Measurements from ENCODE around the gene LRMDA. TPM values are rescaled to one million over a fixed set of nuclear protein-coding genes. Genes with fewer than 3 reads are reported as not detected.

The LRMDA gene
- total and polyA plus RNA-seq, 2 donors (not counting 1 experiment from before 2014, with no cell fraction given), result 0.12 TPM; not detected in 1

DNA sequence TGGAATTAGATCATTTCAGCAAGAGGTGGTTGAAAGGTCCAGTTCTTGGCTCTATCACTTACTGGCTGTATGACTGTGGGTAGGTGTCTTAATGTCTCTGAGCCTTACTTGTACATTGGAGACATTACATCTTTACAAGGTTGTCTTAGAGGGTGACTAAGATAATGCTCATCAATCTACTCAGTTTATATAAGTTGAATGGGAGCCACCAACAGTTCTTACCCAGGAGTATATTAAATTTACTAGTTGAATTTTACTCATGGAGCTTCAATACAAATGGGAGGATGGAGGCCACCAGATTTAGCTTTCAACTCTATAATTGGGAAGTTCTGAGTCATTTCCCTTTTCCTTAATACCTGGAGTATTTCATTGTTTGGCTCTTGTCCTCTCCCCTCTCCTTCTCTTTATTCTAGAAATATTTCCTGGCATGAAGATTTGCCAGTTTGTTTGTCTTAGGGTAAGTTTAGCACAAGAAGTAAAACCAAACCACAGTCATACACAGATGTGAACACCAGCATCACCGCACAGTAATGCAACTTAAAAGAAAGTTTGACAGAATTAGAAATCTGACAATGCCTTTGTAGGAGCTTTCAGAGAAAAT is 222.8 kb downstream of the LRMDA start:
- H3K4me3 ChIP-seq (ENCODE audit: control extremely low read depth in 1 of 5, extremely low read depth in 1 of 5, insufficient read depth in 1 of 5, low read depth in 2 of 5, low read length in 4 of 5), result no peak overlapping the region
- no peaks in the 10 kb centered on the region for H3K4me1 Mint-ChIP-seq
- H3K9me3 Mint-ChIP-seq (ENCODE audit: insufficient read depth), result no peaks in the 10 kb centered on the region
- H3K4me1 ChIP-seq (ENCODE audit: control insufficient read depth in 2 of 2, insufficient read depth in 2 of 2, low read length in 2 of 2), result no peaks in the 10 kb centered on the region
- no peaks in the 10 kb centered on the region for H3K79me2 ChIP-seq (ENCODE audit: control insufficient read depth, insufficient read depth, low read length)
- no peak overlapping the region for H3K4me3 Mint-ChIP-seq
- H3K9ac ChIP-seq (ENCODE audit: low read length), result no peak overlapping the region
- no peak overlapping the region for H3K4me2 ChIP-seq (replicated peaks; ENCODE audit: low read depth, low read length, poor library complexity, severe bottlenecking)
- DNase-seq (no peak), ATAC-seq (ENCODE audit: low read depth) (no peak)
- intact Hi-C loops (cut with micrococcal nuclease), result no loop called here
- H3K36me3 ChIP-seq (replicated peaks in 1 of 2; ENCODE audit: control extremely low read depth in 1 of 2, control insufficient read depth in 1 of 2, extremely low read depth in 1 of 2, insufficient read depth in 2 of 2, low read length in 1 of 2), result no peaks in the 10 kb centered on the region
- ChIA-PET POLR2A (no interaction called here), CTCF (no interaction called here)
- no peaks in the 10 kb centered on the region for H3K9me3 ChIP-seq (ENCODE audit: control extremely low read depth in 1 of 3, control insufficient read depth in 2 of 3, insufficient read depth in 1 of 3, low read length in 2 of 3)
- H3K27me3 ChIP-seq (replicated peaks in 1 of 4; ENCODE audit: control extremely low read depth in 1 of 4, control insufficient read depth in 3 of 4, insufficient read depth in 4 of 4, low read length in 3 of 4), result no peaks in the 10 kb centered on the region
- no peak overlapping the region for H3K27ac Mint-ChIP-seq
- no peak overlapping the region for H2AFZ ChIP-seq (ENCODE audit: insufficient read depth, low read depth, low read length, poor library complexity, severe bottlenecking)
- TF ChIP-seq, protein P1, sequence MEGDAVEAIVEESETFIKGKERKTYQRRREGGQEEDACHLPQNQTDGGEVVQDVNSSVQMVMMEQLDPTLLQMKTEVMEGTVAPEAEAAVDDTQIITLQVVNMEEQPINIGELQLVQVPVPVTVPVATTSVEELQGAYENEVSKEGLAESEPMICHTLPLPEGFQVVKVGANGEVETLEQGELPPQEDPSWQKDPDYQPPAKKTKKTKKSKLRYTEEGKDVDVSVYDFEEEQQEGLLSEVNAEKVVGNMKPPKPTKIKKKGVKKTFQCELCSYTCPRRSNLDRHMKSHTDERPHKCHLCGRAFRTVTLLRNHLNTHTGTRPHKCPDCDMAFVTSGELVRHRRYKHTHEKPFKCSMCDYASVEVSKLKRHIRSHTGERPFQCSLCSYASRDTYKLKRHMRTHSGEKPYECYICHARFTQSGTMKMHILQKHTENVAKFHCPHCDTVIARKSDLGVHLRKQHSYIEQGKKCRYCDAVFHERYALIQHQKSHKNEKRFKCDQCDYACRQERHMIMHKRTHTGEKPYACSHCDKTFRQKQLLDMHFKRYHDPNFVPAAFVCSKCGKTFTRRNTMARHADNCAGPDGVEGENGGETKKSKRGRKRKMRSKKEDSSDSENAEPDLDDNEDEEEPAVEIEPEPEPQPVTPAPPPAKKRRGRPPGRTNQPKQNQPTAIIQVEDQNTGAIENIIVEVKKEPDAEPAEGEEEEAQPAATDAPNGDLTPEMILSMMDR (IDR thresholded peaks at IDR 0.05), result no peak
- no peak for TF ChIP-seq EZH2 (IDR thresholded peaks at IDR 0.05; ENCODE audit: borderline replicate concordance, insufficient read depth, low read depth, low read length, poor library complexity, severe bottlenecking)
- no CpG with 5 or more reads among the region's 1 CpG for WGBS (ENCODE audit: insufficient coverage)
- no peak overlapping the region for H3K27ac ChIP-seq (ENCODE audit: low read length in 2 of 2)
- H4K20me1 ChIP-seq (ENCODE audit: control insufficient read depth, insufficient read depth, low read length, poor library complexity, severe bottlenecking), result no peaks in the 10 kb centered on the region
- H3K27me3 Mint-ChIP-seq, result peaks cover 6% of the 10 kb centered on the region

DNA sequence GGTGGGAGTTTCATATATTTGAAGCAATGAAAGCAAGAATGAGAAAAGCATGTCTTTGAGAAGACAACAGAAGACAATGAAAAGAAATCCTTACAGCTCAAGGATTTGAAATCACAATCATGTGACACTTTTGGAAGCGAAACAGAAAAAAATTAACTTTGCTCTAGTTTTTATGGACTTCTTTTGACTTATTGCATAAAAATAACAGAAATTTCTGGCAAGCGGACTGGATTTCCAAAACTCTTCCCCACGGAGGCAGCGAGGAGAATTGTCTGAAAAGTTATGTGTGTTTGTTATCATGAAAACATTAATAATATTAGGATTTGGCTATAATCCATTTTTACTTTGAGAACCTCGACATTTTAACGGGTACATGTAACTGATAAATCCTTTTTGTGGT is 223.3 kb downstream of the LRMDA start:
- TF ChIP-seq, protein P1 (IDR thresholded peaks at IDR 0.05), result no peak
- TF ChIP-seq EZH2 (IDR thresholded peaks at IDR 0.05; ENCODE audit: borderline replicate concordance, insufficient read depth, low read depth, low read length, poor library complexity, severe bottlenecking), result no peak
- CTCF ChIA-PET, result no interaction called here
- no peak overlapping the region for H3K4me3 ChIP-seq (ENCODE audit: control extremely low read depth in 1 of 5, extremely low read depth in 1 of 5, insufficient read depth in 1 of 5, low read depth in 2 of 5, low read length in 4 of 5)
- POLR2A ChIA-PET, result no interaction called here
- H3K9ac ChIP-seq (ENCODE audit: low read length), result no peak overlapping the region
- no peaks in the 10 kb centered on the region for H3K36me3 ChIP-seq (replicated peaks in 1 of 2; ENCODE audit: control extremely low read depth in 1 of 2, control insufficient read depth in 1 of 2, extremely low read depth in 1 of 2, insufficient read depth in 2 of 2, low read length in 1 of 2)
- H4K20me1 ChIP-seq (ENCODE audit: control insufficient read depth, insufficient read depth, low read length, poor library complexity, severe bottlenecking), result no peaks in the 10 kb centered on the region
- Mint-ChIP-seq H3K4me1 (no peaks in the 10 kb centered on the region), H3K9me3 (ENCODE audit: insufficient read depth) (no peaks in the 10 kb centered on the region), H3K4me3 (no peak overlapping the region), H3K27ac (no peak overlapping the region), H3K27me3 (peaks cover 7% of the 10 kb centered on the region)
- ATAC-seq (ENCODE audit: low read depth), result no peak
- WGBS (ENCODE audit: insufficient coverage), result no CpG with 5 or more reads among the region's 6 CpGs
- intact Hi-C loops (cut with micrococcal nuclease), result no loop called here
- no peak overlapping the region for H3K27ac ChIP-seq (ENCODE audit: low read length in 2 of 2)
- H3K79me2 ChIP-seq (ENCODE audit: control insufficient read depth, insufficient read depth, low read length), result no peaks in the 10 kb centered on the region
- no peak for DNase-seq
- H3K4me1 ChIP-seq (ENCODE audit: control insufficient read depth in 2 of 2, insufficient read depth in 2 of 2, low read length in 2 of 2), result no peaks in the 10 kb centered on the region
- no peak overlapping the region for H3K4me2 ChIP-seq (replicated peaks; ENCODE audit: low read depth, low read length, poor library complexity, severe bottlenecking)
- no peaks in the 10 kb centered on the region for H3K9me3 ChIP-seq (ENCODE audit: control extremely low read depth in 1 of 3, control insufficient read depth in 2 of 3, insufficient read depth in 1 of 3, low read length in 2 of 3)
- H2AFZ ChIP-seq (ENCODE audit: insufficient read depth, low read depth, low read length, poor library complexity, severe bottlenecking), result no peak overlapping the region
- no peaks in the 10 kb centered on the region for H3K27me3 ChIP-seq (replicated peaks in 1 of 4; ENCODE audit: control extremely low read depth in 1 of 4, control insufficient read depth in 3 of 4, insufficient read depth in 4 of 4, low read length in 3 of 4)
